ENCODE measurements around the gene C6orf47.
A peak's percentile ranks its signal among the peaks of the same experiment; 100 is the strongest.
"Not testable (repeated sequence)": the region's sequence is repeated elsewhere in the genome, so short reads cannot be mapped to it uniquely, and the experiment has no call there.

C6orf47 gene

GRCh38 chr6:31660381-31661261 lies at the start of gene C6orf47:
Gene C6orf47, minus strand, starts transcription at chr6:31660778. Its CDS starts 831 bp downstream, at chr6:31659947.
- DNase-seq: peak; percentile 55 to 82

- DNase-seq: not testable (repeated sequence)
These were observed 48.6 kb upstream of the C6orf47 start for GRCh38 chr6:31709157-31709556.

- DNase-seq: no peak
These were observed 47.6 kb upstream of the C6orf47 start for GRCh38 chr6:31708224-31708623.

- no peak for DNase-seq
These were observed 47.1 kb upstream of the C6orf47 start for GRCh38 chr6:31707701-31708100.

GRCh38 chr6:31706599-31706998 lies 46.0 kb upstream of the C6orf47 start, which contains the start of gene LY6G6F:
Gene LY6G6F, plus strand, starts transcription at chr6:31706866. Its CDS starts 41 bp downstream, at chr6:31706907.
- DNase-seq: no peak

GRCh38 chr6:31705931-31706330 lies 45.4 kb upstream of the C6orf47 start:
- DNase-seq: no peak

- DNase-seq: peak; percentile 88 to 96
These were observed 42.5 kb upstream of the C6orf47 start, which contains the start of gene ABHD16A for GRCh38 chr6:31702819-31703716. Gene ABHD16A, minus strand, starts transcription at chr6:31703324. Its CDS starts 43 bp downstream, at chr6:31703281.

GRCh38 chr6:31702405-31702818 lies 41.8 kb upstream of the C6orf47 start:
- DNase-seq: no peak

GRCh38 chr6:31701666-31702404 lies 41.3 kb upstream of the C6orf47 start:
- DNase-seq: peak; percentile 24 to 64

GRCh38 chr6:31700740-31701401 lies 40.3 kb upstream of the C6orf47 start:
- DNase-seq: no peak

- no peak for DNase-seq
These were observed 37.0 kb upstream of the C6orf47 start for GRCh38 chr6:31697555-31697954.

GRCh38 chr6:31693535-31693934 lies 33.0 kb upstream of the C6orf47 start:
- no peak for DNase-seq

- no peak for DNase-seq
These were observed 32.3 kb upstream of the C6orf47 start for GRCh38 chr6:31692886-31693285.

GRCh38 chr6:31692353-31692752 lies 31.8 kb upstream of the C6orf47 start:
- DNase-seq: no peak

- no peak for DNase-seq
These were observed 31.1 kb upstream of the C6orf47 start for GRCh38 chr6:31691564-31692108.

GRCh38 chr6:31691078-31691463 lies 30.5 kb upstream of the C6orf47 start:
- DNase-seq: no peak

- DNase-seq: no peak
These were observed 29.9 kb upstream of the C6orf47 start for GRCh38 chr6:31690231-31691077.

- DNase-seq: no peak
These were observed 28.9 kb upstream of the C6orf47 start for GRCh38 chr6:31689249-31690110.

GRCh38 chr6:31687860-31688693 lies 27.5 kb upstream of the C6orf47 start:
- DNase-seq: no peak

All from NCI-H524 (cell line).